Psoas muscle (tissue), 8 donors: Measurements from ENCODE around the gene MAP7D1. TPM values are rescaled to one million over a fixed set of nuclear protein-coding genes. Genes with fewer than 3 reads are reported as not detected.

Experiments
- ATAC-seq, 4 donors: fragments of 200-7000 bp; cut with Tn5 transposase; one replicate each; pipeline ENCODE4 v1.9.1; 2020; ENCODE audit warnings: moderate library complexity in 3 of 4, mild to moderate bottlenecking in 2 of 4
- DNase-seq, 2 donors: peaks; one replicate each; pipeline ENCODE4 v3.0.0-alpha.2; 2020
- H3K27ac ChIP-seq: fragments of 200-600 bp; one replicate; pipeline ENCODE4 v1.8.0; 2022
- H3K27me3 ChIP-seq, 3 donors: fragments of 200-600 bp in 1 of 3; one replicate each; pipeline versions ENCODE4 v1.6.1 to v1.8.0; 2013 to 2022; ENCODE audit warnings: low read length in 2 of 3, mild to moderate bottlenecking in 2 of 3, moderate library complexity in 1 of 3; ENCODE audit not compliant: insufficient read depth in 3 of 3
- H3K36me3 ChIP-seq, 2 donors: fragments of 200-600 bp in 1 of 2; one replicate each; pipeline versions ENCODE4 v1.6.1 to v1.8.0; 2013 to 2022; ENCODE audit warnings: low read depth in 1 of 2, mild to moderate bottlenecking in 1 of 2, moderate library complexity in 1 of 2; ENCODE audit not compliant: insufficient read depth in 1 of 2
- H3K4me1 ChIP-seq: fragments of 200-600 bp; one replicate; pipeline ENCODE4 v1.8.0; 2022
- H3K4me3 ChIP-seq: fragments of 200-600 bp; one replicate; pipeline ENCODE4 v1.8.0; 2022; ENCODE audit warnings: mild to moderate bottlenecking
- H3K9me3 ChIP-seq: fragments of 200-600 bp; one replicate; pipeline ENCODE4 v1.8.0; 2022
- WGBS, 3 donors: extraction: QIAGEN DNeasy Blood & Tissue Kit; methylation state at CpG; one replicate each; pipeline versions ENCODE4 v1.1.6 to v1.1.7; 2013; 5-methylcytosine and 5-hydroxymethylcytosine counted together
- intact Hi-C, 2 donors: fragments of 100-400 bp; cut with DNase I; formaldehyde crosslinking; loops; one replicate each; pipeline versions ENCODE4 v1.11.0 to v1.14.2; 2022
- polyA plus RNA-seq, 3 donors: library from polyadenylated mRNA; stranded (reverse); fragments of 200-250 nt; gene quantifications; one replicate each; pipeline ENCODE4 v1.2.3, GENCODE V29; 2013
- total RNA-seq, 4 donors: library from RNA; stranded (reverse); fragmentation: NEBNext Ultra II Directional in 2 of 4; extraction: Animal tissue kit (Norgen Biotek cat#: 25700) in 2 of 4; gene quantifications; one replicate each; pipeline versions ENCODE4 v1.2.1 to v1.2.4, GENCODE V29; 2021 to 2023
- TF ChIP-seq, protein P1 (sequence below): fragments of 200-600 bp; IDR thresholded peaks from one replicate; pipeline ENCODE4 v1.8.0; 2022; ENCODE audit warnings: antibody characterized with exemption
- donor health status: healthy with polysubstance abuse.
- donor health status: DM: no; HTN: no; CAD: no; lungs with moderate emphysema.
- donor health status: Bipolar disorder and iron deficiency.
- donor health status: healthy.
- donor health status: DM: yes; HTN: yes; CAD: no.
- donor health status: DM: no; HTN: no; CAD: no.
- donor health status: DM: no; HTN: no; CAD: no.
- donor health status: DM: yes; HTN: yes; CAD: no.

Gene MAP7D1
- total and polyA plus RNA-seq, 7 donors: 117 to 342 (median 212) TPM

DNA sequence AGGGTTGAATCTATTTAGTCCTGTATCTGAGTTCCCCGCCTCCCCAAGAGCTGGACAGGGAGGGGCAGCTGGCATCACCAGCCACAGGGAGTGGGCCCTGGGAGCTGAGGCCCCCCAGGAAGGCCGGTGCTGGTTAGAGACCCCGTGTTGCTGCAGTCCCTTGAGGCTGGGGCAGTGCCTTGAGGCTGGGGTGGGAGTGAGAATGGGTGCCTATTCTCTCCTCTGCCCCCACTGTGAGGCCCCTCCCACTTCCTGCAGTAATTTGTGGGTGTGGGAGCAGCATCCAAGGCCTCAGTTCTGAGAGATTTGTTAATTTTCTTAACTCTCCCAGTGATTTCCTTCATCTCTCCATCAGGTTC, 4.1 kb upstream of the MAP7D1 start:
- 40 to 54% (median 54%) methylated on average over 3 of the region's 3 CpGs for WGBS, 3 donors
- no peaks in the 10 kb centered on the region for H3K9me3 ChIP-seq
- H3K4me3 ChIP-seq: no peak overlapping the region
- H3K27ac ChIP-seq: peak overlapping the region; percentile 93
- H3K4me1 ChIP-seq: peaks cover 44% of the 10 kb centered on the region
- no peaks in the 10 kb centered on the region for H3K27me3 ChIP-seq
- DNase-seq (peak in 1 of 2 donors; percentile 63), ATAC-seq (no peak)
- peaks cover 0 to 7% of the 10 kb centered on the region in 2 donors for H3K36me3 ChIP-seq
- intact Hi-C loops: loop anchor here in 1 of 2 donors (10.0 kb wide), 1 partner anchor 233 kb away; the partner anchor contains the start of gene STK40
- TF ChIP-seq, protein P1, sequence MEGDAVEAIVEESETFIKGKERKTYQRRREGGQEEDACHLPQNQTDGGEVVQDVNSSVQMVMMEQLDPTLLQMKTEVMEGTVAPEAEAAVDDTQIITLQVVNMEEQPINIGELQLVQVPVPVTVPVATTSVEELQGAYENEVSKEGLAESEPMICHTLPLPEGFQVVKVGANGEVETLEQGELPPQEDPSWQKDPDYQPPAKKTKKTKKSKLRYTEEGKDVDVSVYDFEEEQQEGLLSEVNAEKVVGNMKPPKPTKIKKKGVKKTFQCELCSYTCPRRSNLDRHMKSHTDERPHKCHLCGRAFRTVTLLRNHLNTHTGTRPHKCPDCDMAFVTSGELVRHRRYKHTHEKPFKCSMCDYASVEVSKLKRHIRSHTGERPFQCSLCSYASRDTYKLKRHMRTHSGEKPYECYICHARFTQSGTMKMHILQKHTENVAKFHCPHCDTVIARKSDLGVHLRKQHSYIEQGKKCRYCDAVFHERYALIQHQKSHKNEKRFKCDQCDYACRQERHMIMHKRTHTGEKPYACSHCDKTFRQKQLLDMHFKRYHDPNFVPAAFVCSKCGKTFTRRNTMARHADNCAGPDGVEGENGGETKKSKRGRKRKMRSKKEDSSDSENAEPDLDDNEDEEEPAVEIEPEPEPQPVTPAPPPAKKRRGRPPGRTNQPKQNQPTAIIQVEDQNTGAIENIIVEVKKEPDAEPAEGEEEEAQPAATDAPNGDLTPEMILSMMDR: no peak

DNA sequence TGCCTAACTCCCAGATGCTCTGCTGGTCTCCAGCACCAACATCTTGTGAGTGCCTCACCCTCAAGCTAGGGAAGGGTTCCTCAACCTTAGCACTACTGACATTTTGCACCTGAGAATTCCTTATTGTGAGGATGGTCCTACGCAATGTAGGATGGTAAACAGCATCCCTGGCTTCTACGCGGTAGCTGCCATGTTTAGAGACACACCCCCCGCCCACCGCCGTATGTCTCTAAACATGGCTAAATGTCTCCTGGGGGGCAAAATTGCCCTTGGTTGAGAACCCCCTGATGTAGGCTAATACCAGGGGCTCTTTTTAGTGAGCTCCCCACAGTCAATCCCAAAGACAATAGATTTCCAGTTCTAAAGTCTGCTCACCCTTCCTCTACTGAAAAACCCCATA, 2.5 kb upstream of the MAP7D1 start:
- ATAC-seq (no peak), DNase-seq (no peak)
- no peaks in the 10 kb centered on the region for H3K27me3 ChIP-seq
- intact Hi-C loops: loop anchor here in 1 of 2 donors (10.0 kb wide), 1 partner anchor 231 kb away; the partner anchor contains the start of gene STK40
- H3K27ac ChIP-seq: peak overlapping the region; percentile 9
- no peaks in the 10 kb centered on the region for H3K9me3 ChIP-seq
- no peaks in the 10 kb centered on the region for H3K36me3 ChIP-seq
- 88 to 93% (median 91%) methylated on average over 6 of the region's 6 CpGs for WGBS, 3 donors
- H3K4me1 ChIP-seq: peaks cover 42% of the 10 kb centered on the region
- TF ChIP-seq, protein P1: no peak
- H3K4me3 ChIP-seq: no peak overlapping the region

DNA sequence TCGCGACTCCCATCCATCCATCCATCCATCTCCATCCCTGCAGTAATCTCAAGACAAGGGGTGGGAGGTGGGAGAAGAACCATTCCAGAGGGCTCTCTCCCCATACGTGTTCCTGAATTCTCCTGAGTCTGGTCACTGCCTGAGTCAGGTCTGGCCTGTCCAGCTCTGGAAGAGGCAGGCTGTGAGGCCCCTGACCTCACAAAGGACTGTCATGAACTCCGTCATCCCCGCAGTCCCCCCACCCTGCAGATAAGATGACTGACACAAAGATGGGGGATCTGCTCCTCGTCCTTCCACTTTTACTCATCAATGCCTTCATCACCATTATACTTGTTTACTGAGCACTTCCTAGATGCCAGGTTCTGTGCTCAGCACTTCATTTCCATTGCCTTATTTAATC, 1.6 kb upstream of the MAP7D1 start:
- Histone ChIP-seq H3K27ac (peak overlapping the region; percentile 100), H3K27me3 (no peaks in the 10 kb centered on the region), H3K4me3 (no peak overlapping the region), H3K4me1 (peaks cover 48% of the 10 kb centered on the region), H3K9me3 (no peaks in the 10 kb centered on the region), H3K36me3 (no peaks in the 10 kb centered on the region)
- no peak for DNase-seq
- ATAC-seq: no peak
- intact Hi-C loops: loop anchor here in 1 of 2 donors (10.0 kb wide), 1 partner anchor 230 kb away; the partner anchor contains the start of gene STK40
- TF ChIP-seq, protein P1: no peak
- 89 to 92% (median 91%) methylated on average over 6 of the region's 6 CpGs for WGBS, 3 donors

DNA sequence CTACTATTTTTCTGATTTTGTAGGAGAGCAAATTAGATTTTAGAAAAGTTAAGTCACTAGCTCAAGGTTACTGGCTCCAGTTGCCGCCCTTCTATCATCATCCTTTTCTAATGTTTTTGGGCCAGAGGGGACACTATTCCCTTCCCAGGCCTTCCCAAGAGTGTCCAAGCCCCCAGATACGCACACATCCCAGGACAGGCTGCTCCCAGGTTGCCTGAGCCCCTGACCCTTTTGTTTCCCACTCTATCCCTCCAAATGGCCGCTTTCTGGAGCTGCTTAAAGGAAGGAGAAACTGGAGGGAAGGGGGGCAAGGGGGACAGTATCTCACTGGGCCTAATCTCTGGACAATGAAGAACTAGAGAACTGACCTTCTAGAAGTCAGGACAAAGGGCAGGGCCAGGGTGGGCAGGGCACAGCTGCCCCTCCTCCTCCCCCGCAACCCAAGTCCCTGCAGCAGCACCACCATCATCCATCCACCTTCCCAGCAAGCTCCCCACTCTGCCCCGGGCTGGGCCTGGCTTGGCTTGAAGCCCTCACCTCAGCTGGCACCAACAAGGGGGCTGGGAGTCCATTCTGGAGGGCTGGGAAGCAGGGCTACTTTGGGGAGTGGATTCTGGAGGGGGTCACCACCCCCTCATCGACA, 1.1 kb upstream of the MAP7D1 start:
- ATAC-seq (peak in 2 of 4 donors; percentile 21 to 48), DNase-seq (peak; percentile 51 to 76)
- TF ChIP-seq, protein P1: no peak
- no peaks in the 10 kb centered on the region for H3K27me3 ChIP-seq
- intact Hi-C loops: loop anchor here (5.0 to 10.0 kb wide), 4 partner anchors 67 to 230 kb away; partner anchors contain the start of genes STK40 (in 1 of the 2) and THRAP3 (in 1 of the 2)
- 35 to 54% (median 42%) methylated on average over 5 to 6 of the region's 6 CpGs for WGBS, 3 donors
- H3K4me3 ChIP-seq: peak overlapping the region; percentile 100
- H3K27ac ChIP-seq: peak overlapping the region; percentile 100
- H3K36me3 ChIP-seq: no peaks in the 10 kb centered on the region
- H3K9me3 ChIP-seq: no peaks in the 10 kb centered on the region
- H3K4me1 ChIP-seq: peaks cover 51% of the 10 kb centered on the region
